RCC 7860 (cell line): ENCODE measurements around the gene RAB8B.
A peak's percentile ranks its signal among the peaks of the same experiment; 100 is the strongest.

Experiments used
- DNase-seq: peaks from one replicate; pipeline ENCODE4 v3.0.0-alpha.2; 2015; ENCODE audit warnings: low spot score
- FAIRE-seq: peaks from 2 replicates; lab custom pipeline; 2012; peaks lifted over from hg19 to GRCh38; lab: Jason Lieb, UNC

RAB8B gene

DNA sequence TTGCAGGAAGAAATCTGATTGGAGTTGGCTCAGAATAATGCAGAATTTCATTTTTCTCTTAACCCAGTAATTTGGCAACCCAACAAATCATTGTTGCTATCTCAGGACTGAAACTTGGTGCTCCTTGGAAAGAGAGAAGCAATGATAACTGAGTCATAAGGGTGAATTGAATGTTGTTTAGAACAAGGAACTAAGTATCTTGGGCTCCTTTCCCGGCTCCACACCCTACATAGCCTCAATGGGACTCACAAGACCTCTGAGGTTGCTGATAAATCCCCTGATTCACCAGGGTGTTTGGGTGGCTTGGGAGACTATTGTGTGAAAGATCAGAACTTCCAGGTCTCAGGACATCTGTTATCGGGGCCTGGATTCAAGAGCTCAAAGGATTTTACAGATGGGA lies 7.8 kb upstream of the RAB8B start:
- FAIRE-seq (no peak), DNase-seq (no peak)

DNA sequence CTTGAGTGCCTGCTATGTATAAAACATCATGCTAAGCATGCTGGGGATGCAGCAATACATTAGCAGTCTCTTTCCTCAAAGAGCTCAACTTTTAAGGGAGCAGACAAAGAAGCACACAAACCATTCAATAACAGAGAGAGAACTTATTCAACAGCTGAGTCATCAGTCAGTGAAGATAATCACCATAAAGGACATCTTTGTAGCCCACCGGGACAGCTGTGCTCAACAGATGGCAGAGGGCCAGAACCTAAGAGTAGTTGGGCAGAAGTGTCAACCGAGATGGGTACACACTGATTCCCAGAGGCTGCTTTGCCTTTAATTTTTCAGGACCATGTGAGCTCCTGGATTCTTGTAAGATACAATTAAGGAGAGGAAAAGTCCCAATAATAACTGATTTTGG lies 4.2 kb upstream of the RAB8B start:
- FAIRE-seq (no peak), DNase-seq (no peak)

DNA sequence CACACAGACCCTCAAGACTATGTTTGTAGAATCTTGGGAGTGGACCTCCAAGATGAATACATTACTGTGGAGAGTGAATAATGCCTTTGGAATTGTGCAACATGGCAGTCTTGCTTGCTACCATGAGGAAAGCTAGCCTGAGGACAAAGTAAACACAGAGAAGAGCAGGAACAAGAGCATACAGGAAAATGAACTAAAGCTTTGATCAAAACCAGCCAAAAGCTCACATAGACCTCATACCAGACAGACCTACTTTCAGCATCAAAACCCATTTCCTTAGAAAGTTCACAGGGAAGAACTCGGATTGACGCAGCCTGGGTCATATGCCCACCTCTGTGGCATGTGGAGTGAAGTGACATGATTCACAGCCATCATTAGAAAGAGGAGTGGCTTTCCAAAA lies 3.3 kb upstream of the RAB8B start:
- DNase-seq (no peak), FAIRE-seq (no peak)

DNA sequence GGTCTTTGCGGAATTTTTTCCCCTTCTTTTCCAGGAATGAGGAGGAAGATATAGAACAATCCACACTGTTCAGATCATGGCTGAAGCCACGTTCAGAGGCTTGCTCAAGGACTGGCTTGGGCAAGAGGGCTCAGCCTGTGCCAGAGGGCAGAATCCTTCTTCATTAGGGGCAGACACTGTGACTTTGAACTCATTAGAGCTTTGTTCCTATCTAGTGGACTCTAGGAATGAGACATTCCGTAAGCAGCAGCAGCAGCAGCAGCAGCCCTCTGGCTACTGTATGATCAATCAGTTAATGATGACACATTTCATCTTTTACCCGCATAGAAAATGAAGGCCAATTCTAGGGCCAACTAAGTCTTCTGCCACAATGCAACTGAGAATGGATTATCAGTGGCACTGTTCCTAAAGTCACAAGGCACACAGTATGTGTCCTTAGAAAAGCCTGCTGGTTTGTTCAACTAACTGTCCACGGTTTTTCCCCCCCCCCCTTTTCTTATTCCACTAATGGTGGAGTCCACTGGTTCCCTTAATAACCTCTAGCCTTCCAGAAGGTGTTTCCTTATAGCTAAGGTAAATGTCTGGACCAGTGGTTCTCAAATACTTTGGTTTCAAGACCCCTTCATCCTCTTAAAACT lies 1.7 kb upstream of the RAB8B start:
- FAIRE-seq (no peak), DNase-seq (no peak)

DNA sequence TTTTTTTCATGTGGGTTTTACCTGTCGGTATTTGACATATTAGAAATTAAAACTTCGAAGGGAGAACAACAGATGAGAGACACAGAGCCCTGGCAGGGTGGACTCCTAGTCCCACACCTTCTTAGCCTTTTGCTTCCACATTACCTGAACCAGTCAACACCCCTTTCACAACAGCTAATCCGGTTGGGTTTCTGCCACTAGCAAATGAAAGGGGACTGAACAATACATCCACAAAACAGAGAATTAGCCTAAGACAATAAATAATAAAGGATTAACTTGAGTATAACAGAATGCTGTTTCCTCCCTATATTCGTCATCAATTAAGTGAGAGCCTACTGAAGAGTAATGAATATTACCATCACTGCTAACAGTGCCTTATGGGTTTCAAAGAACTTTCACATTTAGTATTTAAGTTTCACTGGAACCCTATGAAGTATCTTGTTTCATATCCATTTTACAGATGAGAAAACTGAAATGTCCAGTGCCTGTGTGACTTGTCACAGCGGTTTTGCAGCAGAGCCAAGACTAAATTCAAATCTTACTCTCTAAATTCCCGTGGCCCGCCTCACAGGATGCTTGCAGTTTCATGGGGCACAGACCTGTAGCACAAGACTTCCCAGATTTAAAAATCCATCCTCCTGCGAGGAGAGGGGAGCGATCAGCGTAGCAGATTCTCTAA lies 1.0 kb upstream of the RAB8B start:
- no peak for DNase-seq
- FAIRE-seq = no peak

DNA sequence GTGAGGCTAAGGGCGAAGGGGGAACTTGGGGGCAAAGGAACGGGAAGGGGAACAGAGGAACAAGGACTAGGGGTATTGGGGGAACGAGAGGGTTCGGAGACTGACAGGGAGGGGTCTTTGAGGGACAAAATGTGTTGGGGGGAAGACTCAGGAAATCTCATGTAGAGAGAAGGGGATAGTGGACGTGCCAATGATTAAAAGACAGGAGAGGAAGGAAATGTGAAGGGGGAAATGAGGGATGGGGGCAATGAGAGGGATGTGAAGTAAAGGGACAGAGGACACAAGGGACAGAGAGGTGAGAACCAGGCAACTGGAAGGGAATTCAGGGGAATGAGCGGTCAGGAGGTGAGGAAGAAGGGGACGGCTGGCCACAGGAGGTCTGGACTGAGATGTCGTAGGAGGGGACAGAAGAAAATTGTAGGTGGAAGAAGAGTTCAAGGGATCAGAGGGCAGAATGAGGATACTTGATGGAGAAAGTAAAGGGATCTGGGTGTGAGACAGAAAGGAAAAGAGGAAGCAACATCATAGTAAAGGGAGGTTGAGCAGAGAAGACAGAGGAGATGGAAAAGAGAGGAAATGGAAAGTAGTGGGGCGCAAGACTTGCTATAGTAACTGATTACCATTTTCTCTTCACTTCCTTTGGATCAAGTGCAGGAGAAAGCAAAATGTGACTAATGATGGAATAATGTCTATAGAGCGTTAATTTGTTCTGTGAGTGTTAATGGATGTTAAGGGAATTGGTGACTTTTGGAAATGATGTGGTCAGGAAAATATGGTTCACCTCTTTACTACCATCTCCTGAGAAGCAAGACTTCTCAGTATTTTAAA lies 749 bp downstream of the RAB8B start:
- FAIRE-seq (no peak), DNase-seq (peak; percentile 14)

DNA sequence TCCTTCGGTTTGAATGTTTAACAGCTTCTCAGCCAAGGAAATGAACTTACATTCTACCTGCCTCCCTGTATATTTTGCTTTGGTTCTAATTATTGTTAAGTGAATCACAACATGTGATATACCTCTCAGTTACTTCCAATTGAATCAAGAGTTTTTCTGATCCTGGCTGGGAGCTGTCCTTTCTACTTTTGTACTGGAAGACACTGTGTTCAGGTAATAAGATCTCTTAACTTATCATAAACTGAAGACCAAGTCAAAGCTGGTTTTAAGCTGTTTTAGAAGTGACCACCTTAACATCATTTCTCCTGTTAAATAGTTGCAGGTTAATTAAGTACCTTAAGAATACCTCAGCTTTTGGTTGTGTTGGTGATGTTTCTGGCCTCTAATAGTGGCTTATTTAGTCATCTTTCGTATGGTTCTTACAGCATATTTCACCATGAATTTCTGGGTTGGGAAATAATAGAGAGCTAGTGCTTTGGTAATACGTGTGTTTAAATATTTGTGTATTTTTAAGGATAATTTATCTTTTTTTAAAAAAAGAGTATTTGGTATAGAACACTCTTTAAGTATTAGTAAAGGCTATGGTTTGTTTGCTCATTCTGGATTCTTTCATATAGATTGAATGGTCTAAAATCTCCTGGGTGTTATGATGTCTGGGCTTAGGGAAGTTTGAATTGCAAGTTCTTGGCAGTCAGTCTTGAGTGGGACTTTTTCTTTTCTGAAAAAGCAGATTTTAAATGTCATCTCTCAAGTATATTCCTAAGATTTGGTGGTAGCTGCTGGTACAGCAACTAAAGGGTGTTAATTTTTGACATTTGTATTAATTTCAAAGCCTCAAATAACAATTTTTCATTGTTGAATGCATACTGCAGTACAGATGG lies 1.6 kb downstream of the RAB8B start:
- no peak for FAIRE-seq
- no peak for DNase-seq

DNA sequence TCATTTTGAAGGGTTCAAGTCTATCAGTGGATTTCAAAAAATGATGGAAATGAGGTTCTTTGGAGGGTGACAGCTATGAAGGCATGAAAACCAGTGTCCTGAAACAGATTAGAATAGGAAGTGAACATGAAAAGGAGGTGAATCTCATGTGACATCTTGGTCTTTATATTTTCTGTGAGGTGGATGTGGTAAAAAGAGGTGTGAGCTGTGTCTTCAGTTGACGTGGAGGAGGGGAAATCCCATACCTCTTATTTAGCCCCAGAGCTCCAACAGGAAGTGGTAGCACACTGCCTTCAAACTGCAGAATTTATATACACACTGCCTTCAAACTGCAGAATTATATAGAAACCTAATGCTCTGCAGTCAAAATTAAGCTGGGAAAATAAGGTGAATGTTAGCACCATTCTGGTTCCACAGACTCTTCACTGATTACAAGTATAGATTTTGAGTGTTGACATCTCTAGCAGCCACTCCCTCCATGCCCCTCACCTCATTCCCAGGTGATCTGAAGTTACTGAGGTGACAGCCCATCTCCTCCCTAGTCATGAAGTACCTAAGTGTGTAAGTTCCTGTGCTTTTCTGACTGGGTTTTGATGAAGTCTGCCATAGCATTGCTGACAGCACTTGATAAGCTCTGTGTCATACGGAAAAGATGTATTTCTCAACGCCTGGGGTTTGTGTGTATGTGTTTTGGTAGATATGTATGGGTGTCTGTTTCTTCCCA lies 2.7 kb downstream of the RAB8B start:
- FAIRE-seq = no peak
- no peak for DNase-seq

DNA sequence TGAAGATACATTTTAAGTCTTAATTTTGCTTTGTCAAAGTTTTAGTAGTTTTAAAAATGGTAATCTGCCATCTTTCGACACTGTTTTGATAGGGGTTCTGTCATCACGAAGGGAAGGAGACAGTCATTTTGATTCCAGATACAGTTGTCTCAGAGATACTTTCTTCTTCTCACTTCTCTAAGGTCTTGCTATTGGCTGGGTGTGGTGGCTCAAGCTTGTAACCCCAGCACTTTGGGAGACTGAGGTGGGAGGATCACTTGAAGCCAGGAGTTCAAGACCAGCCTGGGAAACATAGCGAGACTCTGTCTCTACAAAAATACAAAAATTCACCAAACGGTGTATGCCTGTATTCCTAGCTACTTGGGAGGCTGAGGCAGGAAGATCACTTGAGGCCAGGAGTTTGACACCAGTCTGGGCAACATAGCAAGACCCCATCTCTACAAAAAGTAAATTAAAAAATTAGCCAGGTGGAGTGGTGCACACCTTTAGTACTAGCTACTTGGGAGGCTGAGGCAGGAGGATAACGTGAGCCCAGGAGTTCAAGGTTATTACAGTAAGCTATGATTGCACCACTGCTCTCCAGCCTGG lies 3.3 kb downstream of the RAB8B start:
- DNase-seq = no peak
- no peak for FAIRE-seq

DNA sequence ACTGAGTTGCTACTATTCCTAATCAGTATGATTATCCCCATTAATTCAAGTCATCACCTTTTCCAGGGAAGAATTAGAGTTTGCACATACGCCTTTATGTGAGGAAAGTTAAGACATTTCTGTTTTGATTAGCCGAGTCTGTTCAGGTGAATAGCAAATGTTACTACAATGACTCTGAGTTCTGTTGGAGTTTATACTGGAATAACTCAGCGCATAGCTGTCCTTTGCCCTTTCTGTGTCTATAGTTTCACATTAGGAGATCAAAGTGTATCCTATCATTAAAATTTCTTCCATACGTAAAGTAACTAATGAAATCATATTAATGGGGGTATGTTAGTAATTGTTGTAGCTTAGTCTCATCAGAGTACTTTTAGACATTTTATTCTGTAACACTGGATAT lies 4.9 kb downstream of the RAB8B start:
- FAIRE-seq (no peak), DNase-seq (no peak)

DNA sequence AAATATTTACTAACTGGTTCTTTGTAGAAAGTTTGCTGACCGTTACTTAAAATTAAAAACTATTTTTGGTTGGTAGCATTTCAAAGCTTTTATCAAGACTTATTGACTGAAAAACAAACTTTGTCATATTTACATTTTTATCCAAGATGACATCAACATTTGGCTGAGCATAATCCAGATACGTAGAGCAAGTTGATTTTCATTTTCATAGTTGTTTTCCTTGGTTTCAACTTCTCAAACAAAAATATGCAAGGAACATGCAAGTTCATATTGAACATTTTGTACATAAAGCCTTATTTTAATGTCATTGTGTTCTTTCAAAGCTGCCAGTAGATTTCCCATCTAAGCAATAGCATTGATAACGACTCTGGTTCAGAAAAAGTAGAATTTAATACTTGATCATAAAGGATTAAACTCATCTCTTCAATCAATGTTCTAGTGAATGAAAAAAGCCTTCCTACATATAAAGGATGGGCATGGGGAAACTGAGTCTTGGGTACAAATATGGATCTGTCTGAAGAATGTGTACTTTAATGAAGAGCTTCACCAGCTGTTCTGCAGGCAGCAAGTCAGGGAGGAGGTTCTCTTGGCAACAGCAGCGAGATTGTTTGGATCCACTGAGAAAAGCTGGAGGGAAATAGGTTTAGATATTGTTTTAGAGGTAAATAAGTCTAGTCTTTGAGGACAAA lies 5.6 kb downstream of the RAB8B start:
- FAIRE-seq = no peak
- no peak for DNase-seq

DNA sequence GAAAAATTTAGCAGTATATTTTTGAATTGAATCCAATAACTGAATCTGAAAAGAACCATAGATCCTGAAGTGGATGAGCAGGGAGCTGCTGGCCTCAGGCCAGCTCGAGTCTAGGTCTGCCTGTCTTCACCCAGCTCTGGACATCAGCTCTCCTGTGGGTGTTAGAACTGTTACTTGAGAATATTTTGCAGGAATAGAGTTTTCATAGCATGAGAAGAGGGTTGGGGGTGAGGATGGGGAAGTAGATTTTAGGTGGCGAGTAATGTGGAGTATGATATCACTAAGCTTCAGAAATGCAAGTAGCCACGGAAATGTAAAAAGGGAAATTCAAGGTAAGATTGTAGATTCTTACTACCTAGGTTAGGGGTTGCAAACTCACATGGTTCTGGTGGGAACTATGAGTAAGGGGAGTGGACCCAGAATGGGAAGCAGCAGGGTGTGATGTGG lies 6.2 kb downstream of the RAB8B start:
- DNase-seq (no peak), FAIRE-seq (no peak)

DNA sequence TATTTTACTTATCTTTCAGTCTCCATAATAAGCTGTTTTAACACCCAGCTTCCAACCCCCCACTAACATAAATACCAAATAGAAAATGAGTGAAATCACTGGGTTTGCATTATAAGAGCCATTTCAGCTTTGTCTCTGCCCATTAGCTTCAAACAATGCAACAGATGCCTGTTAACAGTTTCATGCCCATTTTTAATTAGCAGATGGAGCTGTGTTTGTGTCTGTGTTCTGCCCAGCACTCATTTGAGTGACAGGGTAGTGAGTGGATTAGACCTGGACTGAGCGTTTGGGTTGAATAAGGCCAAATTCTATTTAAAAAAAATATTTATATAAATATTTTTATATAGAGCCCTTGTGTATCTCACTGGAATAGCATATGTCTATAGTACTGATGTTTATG lies 7.4 kb downstream of the RAB8B start:
- FAIRE-seq = no peak
- DNase-seq = no peak

DNA sequence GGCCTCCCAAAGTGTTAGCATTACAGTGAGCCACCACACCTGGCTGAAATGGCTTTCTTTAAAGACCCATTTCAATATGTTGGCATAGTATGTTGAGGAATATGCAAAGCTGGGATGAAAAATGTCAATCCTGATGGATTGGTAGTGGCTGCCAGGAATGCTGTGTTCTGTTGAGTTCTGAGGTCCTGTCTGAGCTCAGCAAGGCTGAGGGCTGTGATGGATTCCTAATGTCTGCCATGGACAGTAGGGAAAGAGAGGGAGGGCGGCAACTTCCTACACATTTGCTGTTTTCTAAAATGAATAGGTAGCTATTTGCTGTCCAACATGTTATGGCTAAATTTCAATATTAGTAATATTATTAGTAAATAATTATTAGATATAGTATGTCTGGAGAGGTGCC lies 8.2 kb downstream of the RAB8B start:
- no peak for DNase-seq
- FAIRE-seq = no peak

DNA sequence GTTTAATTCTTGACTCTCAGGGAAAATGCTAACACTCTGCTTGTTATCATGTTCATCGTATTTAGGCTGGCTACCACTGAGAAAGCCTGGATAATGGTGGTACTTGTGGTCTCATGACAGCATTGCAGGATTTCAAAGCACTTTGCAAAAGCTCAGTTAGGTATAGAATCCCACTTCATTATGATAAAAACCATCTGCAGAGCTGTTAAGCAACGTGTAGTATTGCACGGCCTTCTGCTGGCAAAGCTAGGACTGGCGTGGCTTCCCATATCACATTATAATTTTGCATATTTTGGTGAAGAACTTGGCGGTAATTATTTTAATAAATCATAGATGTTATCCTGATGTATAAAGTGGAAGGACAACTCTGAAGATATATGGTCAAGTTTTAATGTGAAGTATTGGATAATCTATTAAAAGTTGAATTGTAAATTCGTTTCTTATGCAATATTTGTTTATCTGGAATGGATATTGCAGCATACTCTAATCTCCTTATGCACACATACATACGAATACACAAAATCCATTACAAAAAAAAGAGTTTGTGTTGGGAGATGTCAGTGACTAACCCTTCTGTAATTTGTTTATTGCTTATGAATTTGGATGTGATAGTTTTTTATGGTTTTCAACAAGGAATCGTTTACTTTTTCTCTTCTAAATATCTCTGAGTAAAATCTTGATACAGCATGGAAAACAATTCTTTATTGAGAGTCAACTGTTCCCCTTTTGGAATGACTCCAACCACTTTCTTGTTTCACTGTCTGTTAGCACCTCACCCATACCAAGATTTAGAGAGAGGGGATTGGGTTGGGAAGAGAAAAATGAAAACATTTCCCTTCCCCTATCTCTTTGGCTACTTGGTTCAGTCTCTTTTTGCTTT lies 9.2 kb downstream of the RAB8B start:
- DNase-seq (no peak), FAIRE-seq (no peak)

DNA sequence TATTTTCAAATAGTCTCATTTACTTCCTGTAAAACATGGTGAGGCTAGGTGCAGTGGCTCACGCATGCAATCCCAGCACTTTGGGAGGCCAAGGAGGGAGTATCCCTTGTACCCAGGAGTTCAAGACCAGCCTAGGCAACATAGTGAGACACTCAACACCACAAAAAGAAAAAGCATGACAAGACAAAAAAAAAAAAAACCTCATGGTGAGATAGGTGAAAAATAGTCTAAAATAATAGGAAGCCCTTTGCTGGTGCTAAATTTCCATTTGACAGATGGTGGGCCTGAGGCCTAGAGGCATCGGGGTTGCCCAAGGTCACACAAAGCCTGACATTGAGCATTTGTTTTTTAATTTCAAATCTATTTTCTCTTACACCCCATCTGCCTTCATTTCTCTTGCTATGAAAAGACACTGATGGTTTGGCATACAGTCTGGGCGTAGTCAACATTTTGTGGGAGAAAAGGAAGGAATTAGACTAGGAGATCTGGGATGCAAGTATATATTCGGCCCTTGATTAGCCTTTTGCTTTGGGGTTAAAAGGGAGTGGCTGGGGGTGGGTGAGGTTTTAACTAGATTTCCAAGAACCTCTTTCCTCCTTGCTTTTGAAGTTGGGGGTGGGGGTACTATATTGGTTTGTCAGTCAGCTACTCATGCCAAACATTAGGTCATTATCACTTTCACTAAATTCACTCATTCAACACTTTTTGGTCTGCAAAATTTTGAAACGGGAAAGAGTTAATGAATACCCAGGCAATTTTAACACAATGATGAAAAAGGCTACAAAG lies 11.3 kb downstream of the RAB8B start:
- no peak for DNase-seq
- FAIRE-seq = no peak

DNA sequence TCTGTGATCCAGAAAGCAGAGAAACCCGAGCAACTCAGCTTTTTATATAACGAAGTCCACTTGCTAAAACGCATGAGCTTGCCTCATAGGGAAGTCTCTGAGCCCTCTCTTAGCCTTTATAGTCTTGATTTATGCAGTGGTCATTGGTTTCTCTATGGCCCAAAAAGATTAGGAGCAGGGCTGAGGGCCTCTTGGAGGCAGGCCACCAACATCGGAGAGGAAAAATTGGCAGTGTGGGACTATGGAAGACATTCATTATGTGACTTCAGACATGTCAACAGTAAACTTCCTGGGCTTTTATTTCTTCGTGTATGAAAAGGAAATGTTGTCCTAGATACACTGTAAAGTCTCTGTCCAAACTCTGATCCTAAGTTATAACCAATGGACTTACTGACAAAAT lies 13.5 kb downstream of the RAB8B start:
- FAIRE-seq (no peak), DNase-seq (no peak)
